GM12892 (cell line): ENCODE data around the gene ZBTB24.

ENCODE experiments used
- POLR2AphosphoS5 ChIP-seq: IDR thresholded peaks from 2 replicates; pipeline ENCODE4 v1.6.1; 2011; ENCODE audit warnings: low read depth, low read length, control low read depth
- TAF1 ChIP-seq: IDR thresholded peaks from 2 replicates; pipeline ENCODE4 v1.6.1; 2011; ENCODE audit warnings: low read depth, mild to moderate bottlenecking, control low read depth, low read length, borderline replicate concordance

DNA sequence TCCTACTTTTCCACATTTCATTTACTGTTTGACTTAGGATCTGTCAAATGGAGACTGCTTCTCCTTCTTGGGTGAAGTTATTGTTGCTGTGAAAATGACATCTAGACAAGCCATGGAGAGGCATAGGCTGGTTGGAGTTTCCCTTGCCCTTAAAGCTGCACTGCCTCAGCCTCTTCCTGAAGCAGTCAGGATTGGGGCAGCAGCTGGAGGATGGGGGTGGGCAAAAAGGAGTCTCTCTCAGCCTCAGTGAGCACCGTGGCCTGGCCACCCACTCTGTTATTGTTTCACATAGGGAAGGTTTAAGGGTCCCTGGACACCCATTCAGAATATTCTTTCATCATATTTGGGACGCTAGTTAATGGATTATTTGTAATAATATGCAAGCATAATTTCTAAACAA, 7.7 kb upstream of the ZBTB24 start:
- TF ChIP-seq POLR2AphosphoS5, result no peak
- no peak for TF ChIP-seq TAF1
